ENCODE measurements around the gene C22orf23.

The C22orf23 gene

GRCh38 chr22:37909766-37910165 lies 43.6 kb downstream of the C22orf23 start:
- peak in 1 of 10 donors; percentile 58 for DNase-seq
- intact Hi-C loops (cut with DNase I), result loop anchor here (10.0 kb wide), 1 partner anchor 45 kb away; the partner anchor contains the start of genes C22orf23 and POLR2F

GRCh38 chr22:37907036-37907954 lies 46.1 kb downstream of the C22orf23 start:
- DNase-seq, result no peak
- intact Hi-C loops (cut with DNase I), result loop anchor here (10.0 kb wide), 1 partner anchor 48 kb away; the partner anchor contains the start of genes C22orf23 and POLR2F

- DNase-seq, result peak in 1 of 10 donors; percentile 38
- intact Hi-C loops (cut with DNase I), result loop anchor here (10.0 kb wide), 1 partner anchor 48 kb away; the partner anchor contains the start of genes C22orf23 and POLR2F
Observed at GRCh38 chr22:37906364-37907008, 46.9 kb downstream of the C22orf23 start.

- intact Hi-C loops (cut with DNase I), result loop anchor here (10.0 kb wide), 1 partner anchor 49 kb away; the partner anchor contains the start of genes C22orf23 and POLR2F
Observed at GRCh38 chr22:37905534-37906363, 47.7 kb downstream of the C22orf23 start, which contains the start of gene MICALL1. TSS of gene MICALL1 (plus strand) at chr22:37906297. CDS start at chr22:37906423, 126 bp downstream.

GRCh38 chr22:37904572-37905533 lies 48.5 kb downstream of the C22orf23 start:
- intact Hi-C loops (cut with DNase I), result loop anchor here (10.0 kb wide), 1 partner anchor 50 kb away; the partner anchor contains the start of genes C22orf23 and POLR2F
- peak in 4 of 10 donors; percentile 25 to 53 (median 46) for DNase-seq

More at GRCh38 chr22:37905534-37906363, 47.7 kb downstream of the C22orf23 start, which contains the start of gene MICALL1:
- peak in 6 of 10 donors; percentile 21 to 92 (median 60) for DNase-seq

- intact Hi-C loops (cut with DNase I), result no loop called here
- DNase-seq, result peak in 9 of 10 donors; percentile 42 to 95 (median 54)
Observed at GRCh38 chr22:37898441-37899181, 54.8 kb downstream of the C22orf23 start.

- intact Hi-C loops (cut with DNase I), result no loop called here
Observed at GRCh38 chr22:37897807-37898206, 55.6 kb downstream of the C22orf23 start.

GRCh38 chr22:37896939-37897338 lies 56.5 kb downstream of the C22orf23 start:
- DNase-seq, result peak in 2 of 10 donors; percentile 19 to 50
- intact Hi-C loops (cut with DNase I), result no loop called here

More at GRCh38 chr22:37897807-37898206, 55.6 kb downstream of the C22orf23 start:
- DNase-seq, result peak in 2 of 10 donors; percentile 3 to 10

GRCh38 chr22:37896181-37896592 lies 57.2 kb downstream of the C22orf23 start:
- intact Hi-C loops (cut with DNase I), result no loop called here
- peak in 2 of 10 donors; percentile 7 to 29 for DNase-seq

GRCh38 chr22:37894939-37895670 lies 58.3 kb downstream of the C22orf23 start:
- peak in 4 of 10 donors; percentile 39 to 86 (median 64) for DNase-seq
- intact Hi-C loops (cut with DNase I), result no loop called here

- intact Hi-C loops (cut with DNase I), result no loop called here
- peak in 1 of 10 donors; percentile 67 for DNase-seq
Observed at GRCh38 chr22:37893583-37893983, 59.8 kb downstream of the C22orf23 start.

Data from posterior cingulate gyrus (tissue), 11 donors.